AG09319 (cell line): Measurements from ENCODE around the gene SLC4A5.
A peak's percentile ranks its signal among the peaks of the same experiment; 100 is the strongest.

Experiments used
- DNase-seq: peaks from one replicate; pipeline ENCODE4 v3.0.0-alpha.2; 2010; ENCODE audit warnings: low read depth; ENCODE audit errors: extremely low read depth
- TF ChIP-seq, protein P1 (sequence below): IDR thresholded peaks from 2 replicates; pipeline ENCODE4 v1.5.1; 2011; ENCODE audit warnings: low read depth, mild to moderate bottlenecking, inconsistent platforms, low read length, moderate library complexity

SLC4A5 gene

DNA sequence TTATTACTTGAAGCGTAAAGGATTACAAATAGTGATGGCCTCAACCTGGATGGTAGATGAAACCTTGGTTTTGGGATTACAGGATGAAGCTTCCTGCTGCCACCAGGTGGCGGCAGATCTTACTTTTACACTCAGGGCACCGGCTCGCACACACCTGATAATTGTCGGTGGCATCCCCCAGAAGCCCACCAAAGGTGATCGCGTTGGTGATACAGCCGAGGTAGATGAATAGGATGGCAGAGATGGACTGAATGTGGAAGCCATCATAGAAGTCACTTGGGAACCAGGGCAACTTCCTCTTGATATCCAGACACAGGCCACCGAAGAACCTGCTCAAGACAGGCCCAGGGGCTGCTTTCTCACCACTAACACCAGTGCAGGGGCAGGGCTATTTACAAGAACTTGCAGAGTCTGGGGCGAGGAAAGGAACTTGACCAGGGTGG is 93.0 kb downstream of the SLC4A5 start:
- DNase-seq: no peak
- TF ChIP-seq, protein P1, sequence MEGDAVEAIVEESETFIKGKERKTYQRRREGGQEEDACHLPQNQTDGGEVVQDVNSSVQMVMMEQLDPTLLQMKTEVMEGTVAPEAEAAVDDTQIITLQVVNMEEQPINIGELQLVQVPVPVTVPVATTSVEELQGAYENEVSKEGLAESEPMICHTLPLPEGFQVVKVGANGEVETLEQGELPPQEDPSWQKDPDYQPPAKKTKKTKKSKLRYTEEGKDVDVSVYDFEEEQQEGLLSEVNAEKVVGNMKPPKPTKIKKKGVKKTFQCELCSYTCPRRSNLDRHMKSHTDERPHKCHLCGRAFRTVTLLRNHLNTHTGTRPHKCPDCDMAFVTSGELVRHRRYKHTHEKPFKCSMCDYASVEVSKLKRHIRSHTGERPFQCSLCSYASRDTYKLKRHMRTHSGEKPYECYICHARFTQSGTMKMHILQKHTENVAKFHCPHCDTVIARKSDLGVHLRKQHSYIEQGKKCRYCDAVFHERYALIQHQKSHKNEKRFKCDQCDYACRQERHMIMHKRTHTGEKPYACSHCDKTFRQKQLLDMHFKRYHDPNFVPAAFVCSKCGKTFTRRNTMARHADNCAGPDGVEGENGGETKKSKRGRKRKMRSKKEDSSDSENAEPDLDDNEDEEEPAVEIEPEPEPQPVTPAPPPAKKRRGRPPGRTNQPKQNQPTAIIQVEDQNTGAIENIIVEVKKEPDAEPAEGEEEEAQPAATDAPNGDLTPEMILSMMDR: peak; percentile 82

DNA sequence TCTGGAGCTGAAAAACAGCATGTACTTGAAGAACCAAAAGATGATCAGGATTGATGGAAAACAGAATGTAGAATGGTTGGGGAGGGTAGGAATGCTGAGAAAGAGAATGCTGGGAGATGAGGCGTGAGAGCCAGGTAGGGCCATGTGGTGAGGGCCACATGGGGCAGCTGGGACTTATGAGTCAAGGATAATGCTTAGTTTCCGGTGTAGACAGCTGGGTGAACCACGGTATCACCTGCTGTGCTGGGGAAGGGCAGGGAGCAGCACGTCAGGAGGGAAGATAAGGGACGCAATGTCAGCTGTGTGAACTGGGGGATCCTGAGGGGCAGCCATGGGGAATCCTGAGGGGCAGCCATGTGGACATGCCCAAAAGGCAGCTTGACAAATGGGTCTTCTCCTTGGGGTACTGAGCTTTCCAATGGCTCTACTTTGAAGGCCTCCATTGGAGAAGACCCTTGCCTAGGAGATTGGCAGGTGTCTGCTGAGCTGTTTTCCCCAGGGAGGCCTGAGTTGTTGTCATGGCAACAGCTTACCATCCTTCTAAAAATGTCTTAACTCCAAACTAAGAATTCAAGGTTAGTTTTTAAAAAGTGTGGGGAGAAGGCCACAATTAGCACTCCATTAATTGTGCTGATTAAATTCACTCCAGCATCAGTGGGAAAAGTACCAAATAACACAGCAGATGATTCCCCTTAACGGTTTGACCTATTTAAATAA is 93.7 kb downstream of the SLC4A5 start:
- DNase-seq: no peak
- TF ChIP-seq, protein P1: no peak

DNA sequence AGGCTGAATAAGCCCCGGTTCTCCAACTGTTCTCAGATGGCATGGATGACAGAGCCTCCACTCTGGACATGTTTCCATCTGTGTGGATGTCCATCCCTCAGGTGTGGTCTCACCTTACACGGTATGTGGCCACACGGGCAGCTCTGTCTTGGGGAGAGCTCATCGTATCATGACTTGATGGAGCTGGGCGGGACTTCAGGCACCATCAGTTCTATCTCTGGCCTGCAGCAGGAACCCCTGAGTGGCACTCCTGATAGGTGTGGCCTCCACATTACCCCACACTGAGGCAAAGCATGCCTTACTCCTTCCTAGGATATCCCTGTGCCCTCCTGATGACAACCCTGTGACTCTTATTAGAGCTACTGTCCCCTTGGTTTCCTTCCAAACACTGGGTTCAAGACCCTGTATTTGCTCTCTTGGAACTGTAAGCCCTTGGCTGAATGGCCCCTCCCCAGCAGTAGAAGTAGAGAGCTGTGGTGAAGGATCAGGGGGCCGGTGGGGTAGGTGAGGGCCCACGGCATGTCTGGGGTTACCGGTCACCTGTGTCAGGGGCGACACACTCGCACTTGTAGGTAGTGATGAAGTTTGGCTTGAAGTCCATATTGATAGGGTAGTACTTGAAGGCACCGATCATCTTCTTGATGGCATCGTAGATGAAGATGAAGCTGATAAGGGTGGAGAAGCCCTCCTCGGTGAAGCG is 96.6 kb downstream of the SLC4A5 start:
- DNase-seq: no peak
- TF ChIP-seq, protein P1: no peak

DNA sequence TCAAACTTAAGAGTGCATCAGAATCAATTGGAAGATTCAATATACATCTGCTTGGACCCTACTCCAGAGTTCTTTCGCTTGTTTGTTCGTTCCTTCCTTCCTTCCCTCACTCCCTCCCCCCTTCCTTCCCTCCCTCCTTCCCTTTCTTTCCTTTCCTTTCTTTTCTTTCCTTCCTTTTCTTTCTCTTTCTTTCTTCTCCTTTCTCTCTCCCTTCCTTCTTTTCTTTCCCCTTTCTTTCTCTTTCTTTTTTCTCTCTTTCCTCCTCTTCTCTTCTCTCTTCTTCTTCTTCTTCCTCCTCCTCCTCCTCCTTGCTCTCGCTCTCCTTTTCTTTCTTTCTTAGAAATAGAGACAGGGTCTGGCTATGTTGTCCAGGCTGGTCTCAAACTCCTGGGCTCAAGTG is 98.9 kb downstream of the SLC4A5 start:
- no peak for DNase-seq
- TF ChIP-seq, protein P1: no peak

DNA sequence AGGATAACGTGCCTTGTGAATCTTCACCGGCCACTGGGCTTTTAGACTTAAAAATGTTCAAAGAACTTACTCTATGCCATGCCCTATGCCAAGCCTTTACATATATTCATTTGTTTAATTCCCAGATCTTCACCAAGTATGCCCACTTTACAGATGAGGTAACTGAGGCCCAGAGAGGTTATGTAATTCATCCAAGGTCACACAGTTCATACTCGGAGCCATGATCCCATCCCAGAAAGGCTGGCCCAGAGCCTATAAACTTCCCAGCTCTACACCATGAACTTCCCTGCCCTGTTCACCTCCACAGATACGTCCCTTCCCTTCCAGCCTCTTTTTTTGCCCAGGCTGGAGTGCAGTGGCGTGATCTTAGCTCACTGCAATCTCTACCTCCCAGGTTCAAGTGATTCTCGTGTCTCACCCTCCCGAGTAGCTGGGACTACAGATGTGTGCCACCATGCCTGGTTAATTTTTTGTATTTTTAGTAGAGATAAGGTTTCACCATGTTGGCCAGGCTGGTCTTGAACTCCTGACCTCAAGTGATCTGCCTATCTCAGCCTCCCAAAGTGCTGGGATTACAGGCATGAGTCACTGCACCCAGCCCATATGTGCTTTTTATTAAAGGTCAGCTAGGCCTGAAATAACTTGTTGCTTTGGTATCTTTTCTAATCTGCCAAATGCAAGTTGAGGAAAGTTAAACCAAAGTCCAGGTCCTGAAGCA is 100.7 kb downstream of the SLC4A5 start:
- no peak for DNase-seq
- TF ChIP-seq, protein P1: no peak

DNA sequence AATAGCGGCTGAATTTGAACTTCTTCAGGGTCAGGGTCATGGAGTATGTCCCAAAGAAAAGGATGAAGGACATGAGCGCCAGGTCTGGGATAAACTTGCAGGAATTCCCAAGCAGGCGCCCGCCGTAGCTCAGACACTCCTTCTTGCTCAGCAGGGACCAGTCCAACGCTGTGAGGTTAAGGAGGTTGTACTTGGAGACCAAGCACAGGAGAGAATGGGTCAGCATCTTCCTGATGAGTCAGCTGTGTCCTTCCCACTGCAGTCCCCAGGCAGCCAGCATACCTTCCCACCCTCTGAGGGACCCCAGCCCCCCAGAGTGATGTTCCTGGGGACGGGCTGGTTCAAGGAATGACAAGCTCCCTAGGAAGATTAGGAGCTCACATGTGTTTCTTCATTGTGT is 103.9 kb downstream of the SLC4A5 start:
- TF ChIP-seq, protein P1: no peak
- no peak for DNase-seq

DNA sequence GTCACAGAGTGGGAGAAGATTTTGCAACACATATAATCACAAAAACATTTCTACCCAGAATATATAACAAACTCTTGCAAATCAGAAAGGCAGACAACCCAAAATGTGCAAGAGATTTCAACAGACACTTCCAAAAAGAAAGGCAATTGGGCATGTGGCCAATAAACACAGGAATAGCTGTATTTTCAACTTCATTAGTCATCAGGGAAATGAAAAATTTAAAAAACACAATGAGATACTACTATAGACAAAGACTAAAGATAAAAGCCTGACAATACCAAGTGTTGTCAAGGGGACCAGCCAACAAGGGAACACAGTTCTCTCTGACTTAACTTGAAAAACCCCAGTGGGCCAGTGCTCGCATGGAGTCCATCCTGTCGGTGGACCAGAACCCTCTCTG is 104.3 kb downstream of the SLC4A5 start:
- TF ChIP-seq, protein P1: no peak
- peak; percentile 55 for DNase-seq
